ENCODE results near the gene PGLYRP4. TPM values are rescaled to one million over a fixed set of nuclear protein-coding genes. Genes with fewer than 3 reads are reported as not detected.

The PGLYRP4 gene
- total and polyA plus RNA-seq, 2 of the 4 experiments (the other 2 are of a cell fraction): not detected

- Histone ChIP-seq H2BK120ac (ENCODE audit: low read depth, low read length) (no peak overlapping the region), H4K91ac (ENCODE audit: insufficient read depth, low read depth, low read length) (no peak overlapping the region), H2BK15ac (ENCODE audit: low read depth, low read length) (no peak overlapping the region), H3K9ac (ENCODE audit: low read depth, low read length) (no peak overlapping the region), H3K4ac (ENCODE audit: low read depth, low read length) (no peak overlapping the region), H3K79me1 (ENCODE audit: low read depth in 1 of 2, low read length in 2 of 2) (no peaks in the 10 kb centered on the region), H4K5ac (ENCODE audit: low read depth, low read length) (no peak overlapping the region), H3K4me2 (ENCODE audit: low read depth, low read length) (no peak overlapping the region), H3K4me1 (ENCODE audit: control insufficient read depth, insufficient read depth, low read length) (no peaks in the 10 kb centered on the region), H3K9me1 (ENCODE audit: insufficient read depth, low read length) (no peaks in the 10 kb centered on the region), H2AK9ac (replicated peaks; ENCODE audit: low read depth, low read length, poor library complexity) (no peak overlapping the region), H4K8ac (ENCODE audit: low read depth in 2 of 2, low read length in 2 of 2) (no peak overlapping the region), H3K14ac (replicated peaks; ENCODE audit: low read depth, low read length) (no peak overlapping the region), H3K18ac (ENCODE audit: low read depth, low read length) (no peak overlapping the region), H2BK5ac (ENCODE audit: low read depth, low read length, poor library complexity, severe bottlenecking) (no peak overlapping the region), H3K27ac (ENCODE audit: insufficient read depth, low read length) (no peak overlapping the region), H2AK5ac (ENCODE audit: low read depth, low read length) (no peak overlapping the region), H4K20me1 (ENCODE audit: insufficient read depth, low read length) (no peaks in the 10 kb centered on the region), H3K23ac (ENCODE audit: low read depth, low read length) (no peak overlapping the region), H2BK20ac (ENCODE audit: low read depth, low read length) (no peak overlapping the region), H3K9me3 (ENCODE audit: control insufficient read depth, insufficient read depth, low read length) (no peaks in the 10 kb centered on the region), H3K4me3 (ENCODE audit: insufficient read depth, low read depth, low read length) (no peak overlapping the region), H3K36me3 (ENCODE audit: control insufficient read depth, insufficient read depth, low read length) (no peaks in the 10 kb centered on the region), H2AFZ (replicated peaks; ENCODE audit: low read length, poor library complexity) (no peak overlapping the region), H3K27me3 (ENCODE audit: control insufficient read depth, insufficient read depth, low read length) (no peaks in the 10 kb centered on the region), H3K56ac (ENCODE audit: extremely low read depth, insufficient read depth, low read length) (no peak overlapping the region)
- dilution Hi-C loops (cut with HindIII; ENCODE audit: low sequenced_read_pairs, unreplicated experiment): no loop called here
- in situ Hi-C loops (cut with MboI; ENCODE audit: low sequenced_read_pairs): no loop called here
- ChIA-PET CTCF (interaction anchor here (0.6 kb wide), 1 partner anchor 11 kb away, joined by 3 read pairs; no protein-coding TSS in a partner anchor), POLR2A (ENCODE audit: unreplicated experiment) (no interaction called here)
- 0 out of 2 replicates have a peak, but pooled peaks have one; percentile 32 for ATAC-seq (ENCODE audit: low read depth)
- TF ChIP-seq CTCF (conservative IDR thresholded peaks at IDR 0.05; ENCODE audit: low read depth, low read length) (peak; percentile 34), MAZ (IDR thresholded peaks at IDR 0.05; ENCODE audit: borderline replicate concordance, low read depth, low read length) (no peak)
- WGBS, 2 experiments (ENCODE audit: extremely low coverage in 2 of 2, insufficient read length in 1 of 2): 54% methylated on average over 5 of the region's 11 CpGs; no CpG with 5 or more reads in 1 of the 2 experiments
- BruUV-seq (replicated peaks): no TSS peak
- DNase-seq: no peak
- intact Hi-C loops (cut with micrococcal nuclease): no loop called here
Measured at GRCh38 chr1:153288634-153289275, 59.9 kb downstream of the PGLYRP4 start.

Small RNA genes lying within 50 kb of the gene (microRNA-seq; reads per million reads assigned to microRNA genes)
- not detected for gene RNU6-160P (ENCODE audit: insufficient read depth, insufficient read length)
- not detected for gene S100A15A (ENCODE audit: insufficient read depth, insufficient read length)

Small RNA genes lying within 50 kb of the gene (small RNA-seq; reads per million reads assigned to genes)
- gene RNU6-160P: 0 to 0.15 (median 0) reads per million in 5 experiments
- gene S100A15A: 0 reads per million in 5 experiments

Other genes with a start within 250 kb of the PGLYRP4 start
- not detected in 2 replicates for gene SPRR2F, start 235.3 kb downstream of the PGLYRP4 start, total RNA-seq (2012; rRNA removed)
- not detected in 2 replicates for gene SPRR2F, start 235.3 kb downstream of the PGLYRP4 start, polyA plus RNA-seq (2012; rRNA removed)
- gene SPRR2G, start 198.0 kb downstream of the PGLYRP4 start, total RNA-seq (2012; rRNA removed): not detected in 2 replicates
- not detected in 2 replicates for gene SPRR2G, start 198.0 kb downstream of the PGLYRP4 start, polyA plus RNA-seq (2012; rRNA removed)
- gene LELP1, start 145.4 kb downstream of the PGLYRP4 start, total RNA-seq (2012; rRNA removed): not detected in 2 replicates
- gene LELP1, start 145.4 kb downstream of the PGLYRP4 start, polyA plus RNA-seq (2012; rRNA removed): not detected in 2 replicates
- gene PRR9, start 131.3 kb downstream of the PGLYRP4 start, total RNA-seq (2012; rRNA removed): not detected in 2 replicates
- gene PRR9, start 131.3 kb downstream of the PGLYRP4 start, polyA plus RNA-seq (2012; rRNA removed): not detected in 2 replicates
- gene LORICRIN, start 89.2 kb downstream of the PGLYRP4 start, total RNA-seq (2012; rRNA removed): not detected in 2 replicates
- gene LORICRIN, start 89.2 kb downstream of the PGLYRP4 start, polyA plus RNA-seq (2012; rRNA removed): not detected in 2 replicates
- not detected in 2 replicates for gene PGLYRP3, start 35.9 kb downstream of the PGLYRP4 start, total RNA-seq (2012; rRNA removed)
- gene PGLYRP3, start 35.9 kb downstream of the PGLYRP4 start, polyA plus RNA-seq (2012; rRNA removed): not detected in 2 replicates
- gene S100A9, start 9.0 kb upstream of the PGLYRP4 start, total RNA-seq (2012; rRNA removed): not detected in 2 replicates
- gene S100A9, start 9.0 kb upstream of the PGLYRP4 start, polyA plus RNA-seq (2012; rRNA removed): not detected in 2 replicates
- gene S100A12, start 26.8 kb upstream of the PGLYRP4 start, total RNA-seq (2012; rRNA removed): not detected in 2 replicates
- gene S100A12, start 26.8 kb upstream of the PGLYRP4 start, polyA plus RNA-seq (2012; rRNA removed): not detected in 2 replicates
- gene S100A8, start 42.2 kb upstream of the PGLYRP4 start, total RNA-seq (2012; rRNA removed): not detected in 2 replicates
- not detected in 2 replicates for gene S100A8, start 42.2 kb upstream of the PGLYRP4 start, polyA plus RNA-seq (2012; rRNA removed)
- gene S100A7A, start 67.7 kb upstream of the PGLYRP4 start, total RNA-seq (2012; rRNA removed): not detected in 2 replicates
- gene S100A7A, start 67.7 kb upstream of the PGLYRP4 start, polyA plus RNA-seq (2012; rRNA removed): not detected in 2 replicates
- not detected in 2 replicates for gene S100A7, start 111.8 kb upstream of the PGLYRP4 start, total RNA-seq (2012; rRNA removed)
- gene S100A7, start 111.8 kb upstream of the PGLYRP4 start, polyA plus RNA-seq (2012; rRNA removed): not detected in 2 replicates
- gene S100A6, start 187.2 kb upstream of the PGLYRP4 start, total RNA-seq (2012; rRNA removed): 373 and 555 TPM in 2 replicates
- gene S100A6, start 187.2 kb upstream of the PGLYRP4 start, polyA plus RNA-seq (2012; rRNA removed): 1,755 and 2,394 TPM in 2 replicates
- gene S100A5, start 192.1 kb upstream of the PGLYRP4 start, total RNA-seq (2012; rRNA removed): 0.56 TPM in 1 of 2 replicates, not detected in the other
- gene S100A5, start 192.1 kb upstream of the PGLYRP4 start, polyA plus RNA-seq (2012; rRNA removed): 0.27 and 0.55 TPM in 2 replicates
- gene S100A4, start 197.0 kb upstream of the PGLYRP4 start, total RNA-seq (2012; rRNA removed): 5.6 and 7.5 TPM in 2 replicates
- 15.0 and 16.6 TPM in 2 replicates for gene S100A4, start 197.0 kb upstream of the PGLYRP4 start, polyA plus RNA-seq (2012; rRNA removed)
- gene S100A3, start 200.4 kb upstream of the PGLYRP4 start, total RNA-seq (2012; rRNA removed): 1.4 and 2.9 TPM in 2 replicates
- gene S100A3, start 200.4 kb upstream of the PGLYRP4 start, polyA plus RNA-seq (2012; rRNA removed): 4.5 and 6.2 TPM in 2 replicates
- gene S100A2, start 217.0 kb upstream of the PGLYRP4 start, total RNA-seq (2012; rRNA removed): 3.6 and 4.4 TPM in 2 replicates
- 7.9 and 9.5 TPM in 2 replicates for gene S100A2, start 217.0 kb upstream of the PGLYRP4 start, polyA plus RNA-seq (2012; rRNA removed)